Measurements from ENCODE around the gene ZNF695. TPM values are rescaled to one million over a fixed set of nuclear protein-coding genes. Genes with fewer than 3 reads are reported as not detected.

ZNF695 gene
- total and polyA plus RNA-seq, 2 donors (not counting 3 experiments of a cell fraction or from before 2014, with no cell fraction given) = 2.0 to 5.5 TPM

DNA sequence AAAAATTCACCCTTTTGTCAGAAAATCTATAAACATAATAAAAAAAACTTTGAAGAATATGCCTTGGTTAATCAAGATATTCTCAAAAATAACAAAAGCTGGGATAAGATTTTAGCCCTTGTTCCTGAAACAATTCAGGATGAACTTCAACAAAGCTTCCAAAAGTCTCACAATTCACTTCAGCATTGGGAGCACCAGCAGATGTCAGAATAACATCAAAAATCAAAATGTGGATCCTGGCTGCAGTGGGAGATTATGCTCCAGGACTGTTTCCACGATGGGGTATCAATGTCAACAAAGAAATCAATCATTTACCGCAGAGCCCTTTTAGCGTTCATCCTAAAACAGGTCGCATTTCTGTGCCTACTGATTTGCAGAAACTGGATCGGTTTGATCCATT, 35.5 kb upstream of the ZNF695 start:
- FAIRE-seq = no peak
- Histone ChIP-seq H3K79me2 (ENCODE audit: control insufficient read depth, insufficient read depth, low read length) (peaks cover 2% of the 10 kb centered on the region), H3K4me1 (ENCODE audit: control insufficient read depth, extremely low read depth, insufficient read depth, low read length) (no peaks in the 10 kb centered on the region), H2AFZ (ENCODE audit: low read depth, low read length) (no peak overlapping the region), H3K9ac (replicated peaks; ENCODE audit: extremely low read depth, insufficient read depth, low read length) (no peak overlapping the region), H3K27ac (ENCODE audit: insufficient read depth, low read depth, low read length) (no peak overlapping the region), H3K9me3 (replicated peaks; ENCODE audit: control insufficient read depth, insufficient read depth, low read length) (no peaks in the 10 kb centered on the region), H3K4me3 (replicated peaks in 1 of 3; ENCODE audit: insufficient read depth in 1 of 3, low read depth in 1 of 3, low read length in 3 of 3) (no peak overlapping the region), H3K27me3 (ENCODE audit: control insufficient read depth in 2 of 2, insufficient read depth in 2 of 2, low read length in 2 of 2) (no peaks in the 10 kb centered on the region), H3K4me2 (ENCODE audit: insufficient read depth, low read length) (no peak overlapping the region), H3K36me3 (ENCODE audit: control insufficient read depth in 2 of 2, extremely low read depth in 1 of 2, insufficient read depth in 2 of 2, low read length in 2 of 2) (peaks cover 0 to 1% of the 10 kb centered on the region in 2 experiments), H4K20me1 (replicated peaks; ENCODE audit: control insufficient read depth, extremely low read depth, insufficient read depth, low read length) (no peaks in the 10 kb centered on the region), H3K9me1 (replicated peaks; ENCODE audit: control insufficient read depth, extremely low read depth, insufficient read depth, low read length) (no peaks in the 10 kb centered on the region)
- intact Hi-C loops (cut with micrococcal nuclease) = no loop called here
- DNase-seq (ENCODE audit: low read depth, low spot score) = no peak
- BruUV-seq (replicated peaks) = no TSS peak
- TF ChIP-seq, protein P1, sequence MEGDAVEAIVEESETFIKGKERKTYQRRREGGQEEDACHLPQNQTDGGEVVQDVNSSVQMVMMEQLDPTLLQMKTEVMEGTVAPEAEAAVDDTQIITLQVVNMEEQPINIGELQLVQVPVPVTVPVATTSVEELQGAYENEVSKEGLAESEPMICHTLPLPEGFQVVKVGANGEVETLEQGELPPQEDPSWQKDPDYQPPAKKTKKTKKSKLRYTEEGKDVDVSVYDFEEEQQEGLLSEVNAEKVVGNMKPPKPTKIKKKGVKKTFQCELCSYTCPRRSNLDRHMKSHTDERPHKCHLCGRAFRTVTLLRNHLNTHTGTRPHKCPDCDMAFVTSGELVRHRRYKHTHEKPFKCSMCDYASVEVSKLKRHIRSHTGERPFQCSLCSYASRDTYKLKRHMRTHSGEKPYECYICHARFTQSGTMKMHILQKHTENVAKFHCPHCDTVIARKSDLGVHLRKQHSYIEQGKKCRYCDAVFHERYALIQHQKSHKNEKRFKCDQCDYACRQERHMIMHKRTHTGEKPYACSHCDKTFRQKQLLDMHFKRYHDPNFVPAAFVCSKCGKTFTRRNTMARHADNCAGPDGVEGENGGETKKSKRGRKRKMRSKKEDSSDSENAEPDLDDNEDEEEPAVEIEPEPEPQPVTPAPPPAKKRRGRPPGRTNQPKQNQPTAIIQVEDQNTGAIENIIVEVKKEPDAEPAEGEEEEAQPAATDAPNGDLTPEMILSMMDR (IDR thresholded peaks at IDR 0.05; ENCODE audit: extremely low read depth in 1 of 2, insufficient read depth in 1 of 2, low read depth in 1 of 2, low read length in 2 of 2) = no peak
- TF ChIP-seq MYC (IDR thresholded peaks at IDR 0.05; ENCODE audit: low read depth, low read length) (no peak), JUN (IDR thresholded peaks at IDR 0.05; ENCODE audit: borderline replicate concordance, insufficient read depth, insufficient read length, low read depth) (no peak), POLR2A (IDR thresholded peaks at IDR 0.05; ENCODE audit: low read depth, low read length) (no peak), GATA2 (IDR thresholded peaks at IDR 0.05; ENCODE audit: insufficient read depth, insufficient read length, low read depth, low read length) (no peak)
- TF ChIP-seq, protein P2, sequence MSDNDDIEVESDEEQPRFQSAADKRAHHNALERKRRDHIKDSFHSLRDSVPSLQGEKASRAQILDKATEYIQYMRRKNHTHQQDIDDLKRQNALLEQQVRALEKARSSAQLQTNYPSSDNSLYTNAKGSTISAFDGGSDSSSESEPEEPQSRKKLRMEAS (IDR thresholded peaks at IDR 0.05; ENCODE audit: insufficient read depth, insufficient read length) = no peak
- dilution Hi-C loops (cut with MboI; ENCODE audit: extremely low pct_ligation_motif_present, low sequenced_read_pairs) = no loop called here
- ChIA-PET CTCF (no interaction called here), POLR2A (no interaction called here)

Measured in endothelial cell of umbilical vein (primary cell).